Measurements from ENCODE around the gene FGGY.

FGGY gene

GRCh38 chr1:59678040-59678439, 381.1 kb downstream of the FGGY start:
- Histone ChIP-seq H3K9ac (ENCODE audit: low read depth, low read length) (peak overlapping the region; percentile 27; the same call in 1 of the 2 replicates), H3K4me1 (ENCODE audit: insufficient read depth, low read length) (peaks cover 56% of the 10 kb centered on the region), H3K4me3 (ENCODE audit: low read length) (no peak overlapping the region), H3K36me3 (ENCODE audit: insufficient read depth, low read length) (no peaks in the 10 kb centered on the region), H3K27ac (ENCODE audit: low read depth, low read length) (peak overlapping the region; percentile 54), H3K27me3 (ENCODE audit: insufficient read depth, low read length) (no peaks in the 10 kb centered on the region), H3K9me3 (ENCODE audit: insufficient read depth, low read depth, low read length) (no peaks in the 10 kb centered on the region)
- whole genome bisulfite sequencing: 53% methylated on average over 1 of the region's 1 CpG

- 50% methylated on average over 3 of the region's 3 CpGs for WGBS
- Histone ChIP-seq H3K9me3 (ENCODE audit: insufficient read depth, low read depth, low read length) (no peaks in the 10 kb centered on the region), H3K36me3 (ENCODE audit: insufficient read depth, low read length) (no peaks in the 10 kb centered on the region), H3K4me3 (ENCODE audit: low read length) (no peak overlapping the region), H3K27me3 (ENCODE audit: insufficient read depth, low read length) (no peaks in the 10 kb centered on the region), H3K9ac (ENCODE audit: low read depth, low read length) (peak overlapping the region; percentile 27; the same call in 1 of the 2 replicates), H3K27ac (ENCODE audit: low read depth, low read length) (peak overlapping the region; percentile 54), H3K4me1 (ENCODE audit: insufficient read depth, low read length) (peaks cover 52% of the 10 kb centered on the region)
Measured at GRCh38 chr1:59678493-59679228, 381.8 kb downstream of the FGGY start.

GRCh38 chr1:59680044-59680443, 383.1 kb downstream of the FGGY start:
- H3K27ac ChIP-seq (ENCODE audit: low read depth, low read length): no peak overlapping the region
- no peak overlapping the region for H3K4me3 ChIP-seq (ENCODE audit: low read length)
- peaks cover 49% of the 10 kb centered on the region for H3K4me1 ChIP-seq (ENCODE audit: insufficient read depth, low read length)
- no peak overlapping the region for H3K9ac ChIP-seq (ENCODE audit: low read depth, low read length)
- no peaks in the 10 kb centered on the region for H3K27me3 ChIP-seq (ENCODE audit: insufficient read depth, low read length)
- no peaks in the 10 kb centered on the region for H3K9me3 ChIP-seq (ENCODE audit: insufficient read depth, low read depth, low read length)
- no peaks in the 10 kb centered on the region for H3K36me3 ChIP-seq (ENCODE audit: insufficient read depth, low read length)

DNA sequence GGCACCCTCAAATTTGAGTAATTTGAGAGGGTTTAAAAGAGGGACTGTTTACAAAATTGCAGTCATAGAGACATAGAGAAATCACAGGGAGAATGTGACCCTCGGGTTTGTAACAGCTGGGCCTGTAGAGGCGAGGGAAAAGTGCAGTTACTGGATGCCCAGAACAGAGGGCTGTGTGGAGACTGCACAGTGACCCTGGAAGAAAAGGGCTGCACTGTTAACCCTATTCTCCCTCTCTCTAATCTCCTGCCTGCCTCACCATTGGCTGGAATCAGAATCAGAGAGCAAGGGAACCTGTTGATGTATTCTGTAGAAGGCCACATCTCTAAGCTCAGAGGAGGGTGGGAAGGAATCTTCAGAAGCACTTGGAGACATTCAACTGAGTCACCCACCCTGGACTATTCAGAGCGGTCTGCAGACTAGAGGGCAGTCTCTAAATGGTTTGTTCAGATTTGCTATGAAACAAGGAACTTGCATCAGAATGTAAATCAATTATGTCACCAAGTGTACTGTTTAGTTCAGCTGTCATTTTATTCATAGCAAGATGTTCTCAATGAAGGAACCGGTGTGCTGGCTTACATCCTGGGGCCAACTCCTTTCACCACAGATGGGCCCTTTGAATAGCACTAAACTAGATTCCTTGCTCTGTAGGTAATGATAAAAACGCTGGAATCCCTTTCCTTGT, 385.6 kb downstream of the FGGY start:
- no peak overlapping the region for H3K9ac ChIP-seq (ENCODE audit: low read depth, low read length)
- H3K4me1 ChIP-seq (ENCODE audit: insufficient read depth, low read length): peaks cover 39% of the 10 kb centered on the region
- H3K9me3 ChIP-seq (ENCODE audit: insufficient read depth, low read depth, low read length): no peaks in the 10 kb centered on the region
- H3K27me3 ChIP-seq (ENCODE audit: insufficient read depth, low read length): no peaks in the 10 kb centered on the region
- 86% methylated on average over 5 of the region's 5 CpGs for WGBS
- H3K36me3 ChIP-seq (ENCODE audit: insufficient read depth, low read length): no peaks in the 10 kb centered on the region
- H3K4me3 ChIP-seq (ENCODE audit: low read length): no peak overlapping the region
- no peak overlapping the region for H3K27ac ChIP-seq (ENCODE audit: low read depth, low read length)

DNA sequence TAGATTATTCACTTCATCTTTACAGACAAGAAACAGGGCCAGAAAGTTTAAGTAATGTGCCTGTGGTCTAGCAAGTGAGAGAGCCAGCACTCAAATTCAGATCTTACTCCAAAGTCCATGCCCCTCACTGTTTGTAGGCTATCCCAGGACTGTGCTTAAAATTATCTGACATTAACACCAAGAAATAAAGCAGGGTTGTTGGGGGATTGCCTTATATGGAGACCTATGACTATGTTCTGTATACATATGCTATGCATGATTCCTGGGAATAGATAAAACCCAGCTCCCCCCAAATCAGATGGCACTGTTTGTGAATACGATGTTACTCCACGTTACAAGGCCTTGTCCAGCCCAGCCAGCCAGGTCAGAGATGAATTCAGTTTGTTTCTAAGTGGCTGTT, 386.3 kb downstream of the FGGY start:
- 91% methylated on average over 2 of the region's 2 CpGs for WGBS
- Histone ChIP-seq H3K9me3 (ENCODE audit: insufficient read depth, low read depth, low read length) (no peaks in the 10 kb centered on the region), H3K4me1 (ENCODE audit: insufficient read depth, low read length) (peaks cover 32% of the 10 kb centered on the region), H3K4me3 (ENCODE audit: low read length) (no peak overlapping the region), H3K27me3 (ENCODE audit: insufficient read depth, low read length) (no peaks in the 10 kb centered on the region), H3K9ac (ENCODE audit: low read depth, low read length) (no peak overlapping the region), H3K27ac (ENCODE audit: low read depth, low read length) (no peak overlapping the region), H3K36me3 (ENCODE audit: insufficient read depth, low read length) (no peaks in the 10 kb centered on the region)

DNA sequence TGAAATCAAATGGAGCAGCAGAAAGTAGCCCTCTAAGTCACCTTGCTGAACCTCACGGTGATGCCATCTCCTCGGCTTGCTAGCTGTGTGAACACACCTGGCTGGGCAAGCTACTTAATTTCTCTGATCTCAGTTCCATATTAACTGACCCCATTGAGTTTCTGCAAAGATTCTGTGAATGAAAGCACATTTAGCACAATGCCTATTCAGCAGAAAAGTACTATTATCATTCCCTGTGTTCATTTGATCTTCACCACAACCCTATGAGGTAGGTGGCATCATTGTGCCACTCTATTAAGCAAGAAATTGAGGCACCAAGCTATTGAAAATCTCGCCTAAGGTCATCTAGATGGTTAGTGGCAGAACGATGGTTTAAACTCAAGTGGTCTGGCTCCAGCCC, 387.8 kb downstream of the FGGY start:
- H3K36me3 ChIP-seq (ENCODE audit: insufficient read depth, low read length): no peaks in the 10 kb centered on the region
- peaks cover 20% of the 10 kb centered on the region for H3K4me1 ChIP-seq (ENCODE audit: insufficient read depth, low read length)
- no peaks in the 10 kb centered on the region for H3K9me3 ChIP-seq (ENCODE audit: insufficient read depth, low read depth, low read length)
- WGBS: 91% methylated on average over 4 of the region's 4 CpGs
- no peak overlapping the region for H3K27ac ChIP-seq (ENCODE audit: low read depth, low read length)
- no peaks in the 10 kb centered on the region for H3K27me3 ChIP-seq (ENCODE audit: insufficient read depth, low read length)
- H3K4me3 ChIP-seq (ENCODE audit: low read length): no peak overlapping the region
- no peak overlapping the region for H3K9ac ChIP-seq (ENCODE audit: low read depth, low read length)

- Histone ChIP-seq H3K27me3 (ENCODE audit: insufficient read depth, low read length) (no peaks in the 10 kb centered on the region), H3K9ac (ENCODE audit: low read depth, low read length) (no peak overlapping the region), H3K27ac (ENCODE audit: low read depth, low read length) (no peak overlapping the region), H3K4me3 (ENCODE audit: low read length) (no peak overlapping the region), H3K4me1 (ENCODE audit: insufficient read depth, low read length) (peaks cover 20% of the 10 kb centered on the region), H3K9me3 (ENCODE audit: insufficient read depth, low read depth, low read length) (no peaks in the 10 kb centered on the region), H3K36me3 (ENCODE audit: insufficient read depth, low read length) (no peaks in the 10 kb centered on the region)
- WGBS: 99% methylated on average over 3 of the region's 3 CpGs
Measured at GRCh38 chr1:59685101-59685500, 388.2 kb downstream of the FGGY start.

DNA sequence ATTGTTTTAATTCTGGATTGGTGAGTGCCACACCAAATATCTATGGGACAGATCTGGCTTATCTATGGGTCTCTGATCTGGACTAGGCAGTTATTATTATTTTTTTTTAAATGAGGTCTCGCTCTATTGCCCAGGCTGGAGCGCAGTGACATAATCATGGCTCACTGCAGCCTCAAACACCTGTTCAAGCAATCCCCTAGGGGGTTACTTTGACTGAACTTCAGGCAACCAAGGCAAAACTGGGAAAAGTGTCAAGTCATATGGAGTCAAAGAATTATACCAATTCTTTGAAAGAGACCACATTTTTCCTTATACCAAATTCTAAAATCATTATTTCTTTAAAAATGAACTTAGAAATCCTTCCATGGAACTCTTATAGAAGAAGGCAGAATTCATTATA, 388.8 kb downstream of the FGGY start:
- Histone ChIP-seq H3K36me3 (ENCODE audit: insufficient read depth, low read length) (no peaks in the 10 kb centered on the region), H3K27me3 (ENCODE audit: insufficient read depth, low read length) (no peaks in the 10 kb centered on the region), H3K9ac (ENCODE audit: low read depth, low read length) (no peak overlapping the region), H3K9me3 (ENCODE audit: insufficient read depth, low read depth, low read length) (no peaks in the 10 kb centered on the region), H3K27ac (ENCODE audit: low read depth, low read length) (no peak overlapping the region), H3K4me1 (ENCODE audit: insufficient read depth, low read length) (peaks cover 16% of the 10 kb centered on the region), H3K4me3 (ENCODE audit: low read length) (no peak overlapping the region)
- 100% methylated on average over 2 of the region's 2 CpGs for WGBS

DNA sequence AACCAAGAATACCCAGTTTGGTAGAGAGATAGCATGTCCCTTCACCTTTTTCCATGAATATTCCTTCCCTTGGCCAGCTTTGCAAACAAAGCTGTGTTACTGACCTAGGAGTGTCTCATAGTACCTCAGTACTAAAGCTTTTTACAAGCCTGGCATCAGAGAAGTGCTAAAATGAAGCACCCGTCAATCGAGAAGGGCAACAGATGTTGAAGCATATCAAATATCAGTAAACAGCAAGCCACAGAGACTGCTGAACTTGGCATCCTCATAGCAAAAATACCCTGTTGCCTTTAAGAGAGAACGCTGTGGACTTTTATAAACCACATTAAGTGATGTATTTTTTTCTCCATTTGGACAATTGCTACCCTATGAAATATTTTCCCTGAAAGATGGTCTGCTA, 389.3 kb downstream of the FGGY start:
- 93% methylated on average over 3 of the region's 3 CpGs for WGBS
- H3K9ac ChIP-seq (ENCODE audit: low read depth, low read length): no peak overlapping the region
- no peaks in the 10 kb centered on the region for H3K36me3 ChIP-seq (ENCODE audit: insufficient read depth, low read length)
- H3K27me3 ChIP-seq (ENCODE audit: insufficient read depth, low read length): no peaks in the 10 kb centered on the region
- H3K4me3 ChIP-seq (ENCODE audit: low read length): no peak overlapping the region
- H3K27ac ChIP-seq (ENCODE audit: low read depth, low read length): no peak overlapping the region
- H3K4me1 ChIP-seq (ENCODE audit: insufficient read depth, low read length): peaks cover 11% of the 10 kb centered on the region
- H3K9me3 ChIP-seq (ENCODE audit: insufficient read depth, low read depth, low read length): no peaks in the 10 kb centered on the region

- Histone ChIP-seq H3K27me3 (ENCODE audit: insufficient read depth, low read length) (no peaks in the 10 kb centered on the region), H3K9me3 (ENCODE audit: insufficient read depth, low read depth, low read length) (no peaks in the 10 kb centered on the region), H3K27ac (ENCODE audit: low read depth, low read length) (no peak overlapping the region), H3K36me3 (ENCODE audit: insufficient read depth, low read length) (no peaks in the 10 kb centered on the region), H3K9ac (ENCODE audit: low read depth, low read length) (no peak overlapping the region), H3K4me1 (ENCODE audit: insufficient read depth, low read length) (peaks cover 12% of the 10 kb centered on the region), H3K4me3 (ENCODE audit: low read length) (no peak overlapping the region)
- WGBS: no CpG with 5 or more reads among the region's 2 CpGs
Measured at GRCh38 chr1:59686574-59686973, 389.7 kb downstream of the FGGY start.

DNA sequence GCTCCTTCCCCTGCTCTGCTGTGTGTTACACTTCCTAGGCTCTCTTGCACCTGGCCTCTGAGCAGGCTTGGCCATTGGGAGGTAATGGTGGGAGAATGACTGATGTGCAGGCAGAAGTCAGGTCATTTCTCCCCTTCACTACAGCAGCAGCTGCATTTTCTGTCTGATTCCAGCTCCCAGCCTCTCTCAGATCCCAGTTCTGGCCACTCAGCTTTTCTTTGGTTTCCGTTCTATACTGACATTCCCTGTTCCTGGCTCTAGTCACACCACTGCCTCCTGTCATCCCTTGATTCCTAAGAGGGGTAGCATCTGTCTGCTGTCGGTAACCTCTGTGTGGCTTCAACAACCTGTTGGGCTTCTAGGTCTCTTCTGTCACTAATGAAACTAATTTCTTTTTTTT, 390.2 kb downstream of the FGGY start:
- no peak overlapping the region for H3K9ac ChIP-seq (ENCODE audit: low read depth, low read length)
- no peak overlapping the region for H3K4me3 ChIP-seq (ENCODE audit: low read length)
- H3K4me1 ChIP-seq (ENCODE audit: insufficient read depth, low read length): peaks cover 13% of the 10 kb centered on the region
- no peaks in the 10 kb centered on the region for H3K36me3 ChIP-seq (ENCODE audit: insufficient read depth, low read length)
- WGBS: 88% methylated on average over 2 of the region's 2 CpGs
- H3K9me3 ChIP-seq (ENCODE audit: insufficient read depth, low read depth, low read length): no peaks in the 10 kb centered on the region
- no peak overlapping the region for H3K27ac ChIP-seq (ENCODE audit: low read depth, low read length)
- H3K27me3 ChIP-seq (ENCODE audit: insufficient read depth, low read length): no peaks in the 10 kb centered on the region
